GM03348 (cell line): ENCODE results near the gene TMEM43.

ENCODE experiments used
- DNase-seq: peaks from one replicate; pipeline ENCODE4 v3.0.0; 2012; ENCODE audit warnings: low spot score

Gene TMEM43

GRCh38 chr3:14138109-14138877, 13.4 kb downstream of the TMEM43 start:
- DNase-seq: no peak

- no peak for DNase-seq
Observed at GRCh38 chr3:14138878-14139655, 14.2 kb downstream of the TMEM43 start.

- peak; percentile 55 for DNase-seq
Observed at GRCh38 chr3:14139771-14140170, 14.9 kb downstream of the TMEM43 start.

GRCh38 chr3:14140668-14141067, 15.8 kb downstream of the TMEM43 start:
- DNase-seq: no peak

- DNase-seq: peak; percentile 40
Observed at GRCh38 chr3:14141144-14141543, 16.3 kb downstream of the TMEM43 start.

- no peak for DNase-seq
Observed at GRCh38 chr3:14141602-14142341, 16.9 kb downstream of the TMEM43 start.

- DNase-seq: no peak
Observed at GRCh38 chr3:14142567-14143270, 17.9 kb downstream of the TMEM43 start.

- DNase-seq: peak; percentile 84
Observed at GRCh38 chr3:14143271-14144225, 18.7 kb downstream of the TMEM43 start.

- DNase-seq: peak; percentile 93
Observed at GRCh38 chr3:14144423-14145075, 19.7 kb downstream of the TMEM43 start.

- peak; percentile 24 for DNase-seq
Observed at GRCh38 chr3:14145236-14145635, 20.4 kb downstream of the TMEM43 start.

- DNase-seq: no peak
Observed at GRCh38 chr3:14145670-14146380, 21.0 kb downstream of the TMEM43 start.

GRCh38 chr3:14146381-14147065, 21.7 kb downstream of the TMEM43 start:
- no peak for DNase-seq

- no peak for DNase-seq
Observed at GRCh38 chr3:14147066-14147435, 22.2 kb downstream of the TMEM43 start.

GRCh38 chr3:14147617-14148016, 22.8 kb downstream of the TMEM43 start:
- DNase-seq: no peak

GRCh38 chr3:14148041-14148985, 23.5 kb downstream of the TMEM43 start:
- DNase-seq: no peak

- no peak for DNase-seq
Observed at GRCh38 chr3:14150078-14150477, 25.2 kb downstream of the TMEM43 start.

- DNase-seq: no peak
Observed at GRCh38 chr3:14150491-14151230, 25.8 kb downstream of the TMEM43 start.
